Inflammatory macrophage treated with lipopolysaccharide for 4 hours (primary cell): ENCODE measurements around the gene SYNC.
"Not testable (repeated sequence)": the region's sequence is repeated elsewhere in the genome, so short reads cannot be mapped to it uniquely, and the experiment has no call there.

Experiments
- DNase-seq: peaks from one replicate; pipeline ENCODE4 v3.0.0-alpha.2; 2020

The SYNC gene

GRCh38 chr1:32724678-32725614 lies 22.4 kb upstream of the SYNC start:
- peak; percentile 66 for DNase-seq

- no peak for DNase-seq
Observed at GRCh38 chr1:32719681-32720275, 17.2 kb upstream of the SYNC start.

DNA sequence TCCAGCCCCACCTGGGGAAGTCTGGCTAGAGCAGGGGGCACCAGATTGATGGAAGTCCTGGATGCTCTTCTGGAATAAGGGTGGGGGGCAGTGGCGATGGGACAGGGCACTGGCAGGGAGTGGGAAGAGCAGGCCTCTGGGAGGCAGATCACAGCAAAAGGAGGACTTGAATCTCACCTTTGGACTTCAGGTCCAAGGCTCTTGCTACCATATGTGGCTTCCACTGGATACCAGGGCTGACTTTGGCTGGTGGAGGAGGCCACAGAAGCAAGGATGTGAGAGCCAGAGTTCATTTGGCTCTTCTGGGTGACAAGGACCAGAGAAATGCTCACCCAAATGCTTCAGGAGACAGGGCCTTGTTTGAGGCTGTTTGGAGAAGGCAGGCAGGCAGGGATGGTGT lies 16.0 kb upstream of the SYNC start:
- DNase-seq: no peak

GRCh38 chr1:32718036-32718435 lies 15.5 kb upstream of the SYNC start:
- peak; percentile 54 for DNase-seq

- DNase-seq: no peak
Observed at GRCh38 chr1:32717503-32717902, 14.9 kb upstream of the SYNC start.

GRCh38 chr1:32716312-32717148 lies 14.0 kb upstream of the SYNC start:
- no peak for DNase-seq

GRCh38 chr1:32715901-32716311 lies 13.3 kb upstream of the SYNC start:
- DNase-seq: no peak

GRCh38 chr1:32714277-32714676 lies 11.7 kb upstream of the SYNC start:
- DNase-seq: no peak

DNA sequence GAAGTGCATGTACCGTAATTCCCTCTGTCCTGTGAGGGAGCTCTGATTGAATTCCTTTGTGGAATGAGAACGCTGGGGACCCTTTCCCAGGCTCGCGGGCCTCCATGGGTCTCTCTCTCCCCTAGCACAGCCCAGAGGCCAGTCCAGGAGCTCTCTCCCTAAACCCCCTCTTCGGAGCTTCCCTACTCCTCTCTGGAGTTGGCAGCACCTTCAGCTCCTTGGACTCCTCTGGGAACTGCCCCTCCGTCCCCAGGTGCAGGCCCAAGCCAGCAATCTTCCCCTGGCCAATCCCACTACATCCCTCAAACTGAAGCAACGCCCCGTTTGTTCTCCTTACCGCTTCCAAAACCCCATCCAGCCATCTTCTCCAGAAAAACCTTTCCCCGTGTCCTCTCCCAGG lies 10.5 kb upstream of the SYNC start:
- no peak for DNase-seq

DNA sequence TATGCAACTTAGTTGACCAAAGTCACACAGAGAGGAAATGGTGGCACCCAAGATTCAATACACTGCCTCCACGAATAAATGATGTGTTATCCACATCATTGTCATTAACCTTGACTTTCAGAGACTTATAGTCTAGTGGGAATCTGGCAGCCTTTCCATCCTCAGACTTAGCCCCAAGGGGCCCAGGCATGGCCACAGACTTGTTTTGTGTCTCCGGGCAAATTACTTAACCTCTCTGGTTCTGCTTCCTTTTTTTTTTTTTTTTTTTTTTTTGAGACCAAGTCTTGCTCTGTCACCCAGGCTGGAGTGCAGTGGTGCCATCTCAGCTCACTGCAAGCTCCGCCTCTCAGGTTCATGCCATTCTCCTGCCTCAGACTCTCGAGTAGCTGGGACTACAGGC lies 8.7 kb upstream of the SYNC start:
- DNase-seq: peak; percentile 70

DNA sequence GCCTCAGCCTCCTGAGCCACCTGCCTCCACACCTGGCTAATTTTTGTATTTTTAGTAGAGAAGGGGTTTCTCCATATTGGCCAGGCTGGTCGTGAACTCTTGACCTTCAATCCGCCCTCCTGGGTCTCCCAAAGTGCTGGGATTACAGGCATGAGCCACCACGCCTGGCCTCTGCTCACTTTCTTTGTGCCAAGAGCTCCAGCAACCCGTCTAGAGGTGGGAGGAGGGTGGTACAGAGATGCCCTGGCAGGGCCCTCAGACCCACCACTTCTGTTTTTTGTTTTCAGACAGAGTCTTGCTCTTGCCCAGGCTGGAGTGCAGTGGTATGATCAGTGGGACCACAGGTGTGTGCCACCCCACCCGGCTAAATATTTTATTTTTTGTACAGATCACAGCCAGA lies 6.9 kb upstream of the SYNC start:
- no peak for DNase-seq

DNA sequence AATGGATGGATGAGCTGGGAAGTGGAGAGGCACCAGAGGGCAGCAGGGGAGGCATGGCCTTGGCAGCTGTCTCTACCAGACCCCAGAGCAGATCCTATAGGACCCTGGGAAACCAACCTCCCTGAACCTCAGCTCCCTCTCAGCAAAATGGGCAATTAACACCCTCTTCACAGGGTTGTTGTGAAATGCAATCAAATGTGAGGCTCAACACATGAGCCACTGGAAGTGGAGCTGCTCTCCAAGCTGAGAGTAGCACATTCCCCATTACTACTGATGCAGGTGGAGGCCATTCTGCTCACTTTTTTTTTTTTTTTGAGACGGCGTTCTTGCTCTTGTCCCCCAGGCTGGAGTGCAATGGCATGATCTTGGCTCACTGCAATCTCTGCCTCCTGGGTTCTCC lies 6.5 kb upstream of the SYNC start:
- no peak for DNase-seq

DNA sequence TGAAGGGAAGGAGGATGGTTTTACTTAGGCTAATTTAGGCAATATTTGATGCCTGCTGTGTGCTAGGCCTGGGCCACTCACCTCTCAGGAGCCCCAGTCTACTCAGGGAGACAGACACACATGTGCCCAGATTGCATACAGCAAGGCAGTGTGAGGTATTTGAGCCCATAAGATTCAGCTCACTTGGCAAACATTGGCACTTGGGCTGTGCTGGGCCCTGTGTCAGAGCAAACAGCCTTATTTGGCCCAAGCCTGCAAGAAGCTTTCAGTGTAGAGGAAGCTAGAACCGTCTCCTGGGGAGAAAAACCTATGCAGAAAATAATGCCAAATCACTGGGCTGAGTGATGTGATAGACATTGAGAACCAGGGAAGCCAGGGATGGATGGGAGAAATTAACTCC lies 3.9 kb upstream of the SYNC start:
- DNase-seq: no peak

DNA sequence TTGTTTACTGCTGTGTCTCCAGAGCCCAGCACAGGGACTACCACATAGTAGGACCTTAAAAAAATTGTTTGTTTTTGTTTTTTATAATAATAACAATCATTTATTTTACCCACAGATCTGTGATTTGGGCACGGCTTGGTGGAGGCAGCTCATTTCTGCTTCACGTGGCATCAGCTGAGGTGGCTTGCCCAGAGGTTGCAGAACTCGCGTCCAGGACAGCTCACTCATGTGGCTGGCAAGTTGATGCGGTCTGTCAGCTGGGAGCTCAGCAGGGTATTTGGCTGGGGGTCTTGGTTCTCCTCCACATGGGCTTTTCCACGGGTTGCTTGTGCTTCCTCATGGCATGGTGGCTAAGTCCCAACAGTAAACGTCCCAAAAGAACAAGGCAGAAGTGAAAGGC lies 2.9 kb upstream of the SYNC start:
- no peak for DNase-seq

DNA sequence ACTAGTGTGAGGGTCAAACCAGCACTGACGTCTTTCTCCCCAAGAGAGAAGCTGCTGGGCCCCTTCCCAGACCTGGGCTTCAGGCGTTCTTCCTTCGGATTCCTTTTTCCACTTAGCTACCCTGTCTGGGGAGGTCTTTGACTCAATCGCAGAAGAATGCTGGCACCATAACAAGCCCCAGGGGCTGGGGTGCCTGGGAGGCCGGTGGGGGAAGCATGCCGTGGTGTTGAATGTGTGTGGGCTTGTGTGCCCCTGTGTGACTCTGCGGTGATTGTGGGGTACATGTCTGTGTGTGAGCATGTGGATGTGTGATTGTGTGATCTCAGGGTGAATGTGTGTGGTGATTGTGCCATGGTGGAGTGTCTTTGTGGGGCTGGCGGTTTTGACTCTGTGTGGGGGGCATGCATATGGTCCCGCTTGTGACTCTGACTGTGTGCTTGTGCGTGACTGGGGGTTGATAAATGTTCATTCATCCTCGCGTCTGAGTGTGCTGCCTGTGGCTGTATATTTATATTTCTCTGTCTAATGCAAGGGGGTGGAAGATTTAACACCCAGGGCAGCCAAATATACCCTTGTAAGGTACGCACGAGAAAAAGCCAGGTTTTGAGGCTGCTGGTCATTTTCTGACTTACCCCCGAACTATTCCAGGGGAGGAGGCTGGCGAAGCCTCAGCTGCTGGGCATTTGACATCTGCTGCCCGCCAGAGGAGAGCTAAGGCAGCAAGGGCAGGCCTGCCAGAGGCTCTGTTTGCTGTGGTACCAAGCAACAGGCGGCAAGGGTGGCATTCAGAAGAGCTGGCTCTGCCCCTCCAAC lies 1.1 kb upstream of the SYNC start:
- DNase-seq: no peak

- no peak for DNase-seq
Observed at GRCh38 chr1:32701951-32702598, 495 bp downstream of the SYNC start.

- DNase-seq: no peak
Observed at GRCh38 chr1:32701421-32701911, 1.1 kb downstream of the SYNC start.

DNA sequence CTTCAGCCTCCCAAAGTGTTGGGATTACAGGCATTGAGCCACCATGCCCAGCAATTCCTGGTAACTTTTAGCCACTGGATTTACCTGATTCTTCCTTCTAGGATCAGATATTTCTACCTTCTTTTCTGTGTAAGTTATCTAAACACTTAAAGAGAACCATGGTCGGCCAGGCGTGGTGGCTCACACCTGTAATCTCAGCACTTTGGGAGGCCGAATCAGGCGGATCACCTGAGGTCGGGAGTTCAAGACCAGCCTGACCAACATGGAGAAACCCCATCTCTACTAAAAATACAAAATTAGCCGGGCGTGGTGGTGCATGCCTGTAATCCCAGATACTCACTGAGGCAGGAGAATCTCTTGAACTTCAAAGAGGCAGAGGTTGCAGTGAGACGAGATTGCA lies 5.6 kb downstream of the SYNC start:
- not testable (repeated sequence) for DNase-seq

DNA sequence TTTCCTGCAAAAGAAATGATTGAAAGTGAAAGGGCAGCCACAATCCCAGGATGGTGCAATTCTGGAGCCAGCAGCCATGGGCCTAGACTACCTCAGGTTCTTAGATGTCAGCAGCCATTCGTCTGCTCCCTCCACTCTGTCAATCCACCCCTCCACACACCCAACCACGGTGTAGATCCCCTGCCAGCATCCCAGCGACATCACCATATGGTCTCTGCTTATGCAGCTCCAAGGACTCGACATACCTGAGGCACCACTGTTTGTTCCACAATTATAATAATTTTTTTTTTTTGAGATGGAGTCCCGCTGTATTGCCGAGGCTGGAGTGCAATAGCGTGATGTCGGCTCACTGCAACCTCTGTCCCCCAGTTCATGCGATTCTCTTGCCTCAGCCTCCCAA lies 6.5 kb downstream of the SYNC start:
- DNase-seq: no peak

DNA sequence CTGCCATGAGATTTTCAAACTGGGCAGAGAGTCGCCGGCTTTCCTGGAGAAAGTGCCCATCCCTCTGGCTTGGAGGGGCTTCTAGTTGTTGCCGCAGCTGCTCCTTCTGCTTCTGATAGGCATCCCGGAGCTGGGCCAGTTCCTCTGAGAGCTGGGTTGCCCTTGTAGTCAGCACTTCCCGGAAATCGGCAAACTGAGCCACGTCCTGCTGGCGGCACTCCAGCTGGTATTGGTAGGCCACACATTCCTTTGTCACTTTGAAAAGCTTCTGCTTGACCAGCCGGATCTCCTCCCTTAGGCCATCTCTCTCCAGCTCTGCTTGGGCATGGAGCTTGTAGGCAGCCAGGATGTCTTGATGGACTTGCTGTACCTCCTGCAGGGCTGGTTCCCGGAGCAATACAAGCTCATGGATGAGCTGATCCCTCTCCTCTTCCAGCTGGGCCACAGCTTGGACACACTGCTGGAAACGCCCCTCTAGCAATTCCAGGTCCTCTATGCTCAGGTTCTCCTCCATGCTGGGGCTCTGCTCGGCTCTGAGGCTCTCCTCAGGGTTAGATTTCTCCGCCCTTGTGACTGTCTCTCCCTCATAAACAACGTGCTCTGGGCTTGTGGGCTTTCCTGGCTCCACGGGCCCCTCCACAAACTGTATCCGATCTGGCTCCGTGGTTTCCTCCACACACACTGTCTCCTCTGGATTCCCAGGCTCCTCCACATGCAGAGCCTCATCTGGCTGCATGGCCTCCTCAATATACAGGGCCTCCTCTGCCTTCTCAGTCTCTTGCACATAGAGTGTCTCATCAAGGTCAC lies 7.3 kb downstream of the SYNC start:
- no peak for DNase-seq
